HT-29 (cell line): ENCODE data around the gene TMEM205. TPM values are rescaled to one million over a fixed set of nuclear protein-coding genes. Genes with fewer than 3 reads are reported as not detected.
"Not testable (repeated sequence)": the region's sequence is repeated elsewhere in the genome, so short reads cannot be mapped to it uniquely, and the experiment has no call there.

Source experiments
- DNase-seq: peaks from one replicate; pipeline ENCODE4 v3.0.0-alpha.2; 2015; ENCODE audit warnings: low spot score
- total RNA-seq: library from RNA; depleted of rRNA; stranded (reverse); fragments of >200 nt; shearing (Covaris generic); gene quantifications from 2 replicates; pipeline ENCODE4 v1.2.3, GENCODE V29; 2014

The TMEM205 gene
- total RNA-seq, 1 experiment from 2014 or later: 97.3 TPM

DNA sequence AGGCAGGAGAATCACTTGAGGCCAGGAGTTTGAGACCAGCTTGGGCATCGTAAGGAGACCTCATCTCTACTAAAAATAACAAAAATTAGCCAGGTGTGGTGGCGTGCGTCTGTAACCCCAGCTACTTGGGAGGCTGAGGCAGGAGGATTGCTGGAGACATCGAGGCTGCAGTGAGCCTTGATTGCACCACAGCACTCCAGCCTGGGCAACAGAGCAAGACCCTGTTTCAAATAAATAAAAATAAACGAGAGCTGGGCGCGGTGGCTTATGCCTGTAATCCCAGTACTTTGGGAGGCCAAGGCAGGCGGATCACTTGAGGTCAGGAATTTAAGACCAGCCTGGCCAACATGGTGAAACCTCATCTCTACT, 6.0 kb downstream of the TMEM205 start:
- not testable (repeated sequence) for DNase-seq

DNA sequence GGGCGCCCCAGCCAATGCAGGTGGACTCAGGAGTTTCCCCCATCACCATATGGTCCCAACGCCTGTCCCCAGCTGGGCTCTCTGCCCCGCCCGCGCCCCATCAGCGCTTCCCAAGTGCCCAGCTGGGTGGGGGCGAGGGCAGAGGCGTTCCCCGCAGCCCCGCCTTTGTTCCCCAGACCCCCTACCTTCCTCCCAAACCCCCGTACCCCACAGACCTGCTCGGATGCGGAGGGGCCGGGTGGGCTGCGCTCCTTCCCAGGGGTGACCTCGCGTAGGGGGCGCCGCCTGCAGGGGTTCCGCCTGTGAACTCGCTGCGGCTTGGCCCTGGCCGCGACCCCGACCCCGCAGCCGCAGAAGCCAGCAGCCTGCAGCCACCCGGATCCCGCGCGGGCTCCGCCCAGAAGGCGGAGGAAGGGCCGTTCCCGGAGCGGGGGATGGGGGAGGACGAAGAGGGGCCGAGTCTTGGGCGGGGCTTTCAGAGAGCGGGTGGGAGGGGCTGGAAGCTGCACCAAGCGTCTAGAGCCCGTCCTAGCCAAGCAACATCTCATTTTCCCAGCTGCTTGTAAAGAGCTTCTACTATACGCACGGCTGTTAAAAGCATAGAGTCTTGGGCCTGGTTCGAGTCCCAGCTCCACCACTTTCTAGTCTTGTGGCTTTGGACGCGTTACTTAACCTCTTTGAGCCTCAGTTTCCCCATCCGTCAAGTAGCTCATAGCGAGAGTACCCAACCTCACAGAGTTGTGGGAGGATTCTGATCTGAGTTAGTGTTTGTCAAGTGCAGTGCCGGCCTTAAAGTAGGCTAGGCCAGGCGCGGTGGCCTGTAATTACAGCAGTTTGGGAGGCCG, 6.6 kb downstream of the TMEM205 start, which contains the start of gene RAB3D:
Gene RAB3D (minus strand): TSS at position 404 of the 845 bp plus-strand sequence. CDS start 2,258 bp downstream, outside the sequence.
- DNase-seq: peak; percentile 84

- DNase-seq: peak; percentile 7
Observed at GRCh38 chr19:11338569-11339253, 7.4 kb downstream of the TMEM205 start.

- no peak for DNase-seq
Observed at GRCh38 chr19:11338121-11338520, 7.9 kb downstream of the TMEM205 start.

DNA sequence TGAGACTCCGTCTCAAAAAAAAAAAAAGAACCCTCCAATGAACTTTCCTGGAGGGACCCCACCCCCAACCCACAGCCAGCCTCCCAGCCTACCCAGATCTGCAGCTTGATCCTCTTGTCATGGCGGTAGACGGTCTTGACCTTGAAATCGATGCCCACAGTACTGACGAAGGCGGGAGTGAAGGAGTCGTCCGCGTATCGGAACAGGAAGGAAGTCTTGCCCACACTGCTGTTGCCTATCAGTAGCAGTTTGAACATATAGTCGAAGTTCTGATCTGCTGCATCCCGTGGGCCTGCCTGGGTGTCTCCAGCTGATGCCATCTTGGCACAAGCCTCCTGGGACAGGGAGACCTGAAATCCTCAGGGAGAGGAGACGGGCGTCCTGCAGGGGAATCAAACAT, 9.0 kb downstream of the TMEM205 start:
- DNase-seq: no peak

DNA sequence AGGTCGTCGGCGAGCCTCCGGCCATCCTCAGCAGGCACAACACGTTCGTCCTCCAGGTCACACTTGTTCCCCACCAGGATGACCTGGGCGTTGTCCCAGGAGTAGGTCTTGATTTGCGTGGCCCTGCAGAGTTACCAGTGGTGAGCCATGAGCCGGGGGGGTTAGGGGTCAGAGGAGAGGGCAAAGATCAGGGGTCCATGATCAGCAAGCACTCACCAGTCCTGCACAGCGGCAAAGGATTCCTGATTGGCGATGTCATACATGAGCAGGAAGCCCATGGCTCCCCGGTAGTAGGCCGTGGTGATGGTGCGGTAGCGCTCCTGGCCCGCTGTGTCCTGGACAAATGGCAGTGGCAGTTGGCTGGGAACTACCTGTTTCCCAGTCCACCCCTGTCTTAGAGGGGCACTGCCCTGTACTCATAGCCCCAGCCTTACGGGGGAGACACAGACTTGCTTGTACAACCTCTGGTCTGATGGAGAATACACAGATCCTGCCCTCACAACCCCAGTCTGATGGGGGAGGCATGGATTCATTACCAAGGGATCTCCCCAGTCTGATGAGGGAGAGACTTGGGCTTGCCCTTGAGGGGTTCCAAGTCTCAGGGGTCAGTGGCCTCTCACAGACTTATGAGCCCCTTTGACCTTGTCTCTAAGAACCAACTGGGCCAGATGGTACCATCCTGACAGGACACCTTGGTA, 10.5 kb downstream of the TMEM205 start:
- DNase-seq: no peak

- peak; percentile 15 for DNase-seq
Observed at GRCh38 chr19:11333838-11334237, 12.2 kb downstream of the TMEM205 start.

DNA sequence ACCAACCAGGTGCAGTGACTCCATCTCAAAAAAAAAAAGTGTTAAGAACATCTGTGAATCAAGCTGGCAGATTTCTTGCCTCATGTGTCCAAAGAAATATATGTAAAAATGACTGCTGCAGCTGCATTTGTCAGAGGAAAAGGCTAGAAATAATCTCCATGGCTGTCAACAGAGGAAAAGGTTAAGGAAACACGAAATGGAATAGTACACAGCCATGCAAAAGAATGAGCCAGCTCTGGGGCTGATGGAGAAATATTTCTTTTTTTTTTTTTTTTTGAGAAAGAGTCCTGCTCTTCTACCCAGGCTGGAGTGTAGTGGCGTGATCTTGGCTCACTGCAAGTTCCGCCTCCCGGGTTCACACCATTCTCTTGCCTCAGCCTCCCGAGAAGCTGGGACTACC, 13.2 kb downstream of the TMEM205 start:
- no peak for DNase-seq

- no peak for DNase-seq
Observed at GRCh38 chr19:11331502-11331901, 14.6 kb downstream of the TMEM205 start.

GRCh38 chr19:11330127-11330526, 15.9 kb downstream of the TMEM205 start:
- no peak for DNase-seq

DNA sequence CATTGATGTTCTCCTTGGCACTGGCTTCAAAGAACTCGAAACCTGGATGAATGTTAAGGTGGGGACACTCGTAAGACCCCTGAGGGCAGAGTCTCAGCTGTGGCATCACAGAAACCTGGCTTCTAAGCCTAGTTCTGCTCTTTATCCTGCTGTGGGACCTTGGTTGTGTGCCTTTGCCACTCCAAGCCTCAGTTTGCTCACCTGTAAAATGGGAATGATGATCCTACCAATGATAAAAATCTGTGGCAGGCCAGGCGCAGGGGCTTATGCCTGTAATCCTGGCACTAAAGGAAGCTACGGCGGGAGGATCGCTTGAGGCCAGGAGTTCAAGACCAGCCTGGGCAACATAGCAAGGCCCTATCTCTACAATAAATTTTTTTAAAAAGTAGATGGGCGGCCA, 20.5 kb downstream of the TMEM205 start:
- DNase-seq: no peak

GRCh38 chr19:11324748-11325389, 21.2 kb downstream of the TMEM205 start:
- no peak for DNase-seq

GRCh38 chr19:11324079-11324661, 21.9 kb downstream of the TMEM205 start:
- DNase-seq: peak; percentile 65

- DNase-seq: no peak
Observed at GRCh38 chr19:11323601-11324078, 22.4 kb downstream of the TMEM205 start.

GRCh38 chr19:11322269-11323024, 23.6 kb downstream of the TMEM205 start:
- DNase-seq: no peak

DNA sequence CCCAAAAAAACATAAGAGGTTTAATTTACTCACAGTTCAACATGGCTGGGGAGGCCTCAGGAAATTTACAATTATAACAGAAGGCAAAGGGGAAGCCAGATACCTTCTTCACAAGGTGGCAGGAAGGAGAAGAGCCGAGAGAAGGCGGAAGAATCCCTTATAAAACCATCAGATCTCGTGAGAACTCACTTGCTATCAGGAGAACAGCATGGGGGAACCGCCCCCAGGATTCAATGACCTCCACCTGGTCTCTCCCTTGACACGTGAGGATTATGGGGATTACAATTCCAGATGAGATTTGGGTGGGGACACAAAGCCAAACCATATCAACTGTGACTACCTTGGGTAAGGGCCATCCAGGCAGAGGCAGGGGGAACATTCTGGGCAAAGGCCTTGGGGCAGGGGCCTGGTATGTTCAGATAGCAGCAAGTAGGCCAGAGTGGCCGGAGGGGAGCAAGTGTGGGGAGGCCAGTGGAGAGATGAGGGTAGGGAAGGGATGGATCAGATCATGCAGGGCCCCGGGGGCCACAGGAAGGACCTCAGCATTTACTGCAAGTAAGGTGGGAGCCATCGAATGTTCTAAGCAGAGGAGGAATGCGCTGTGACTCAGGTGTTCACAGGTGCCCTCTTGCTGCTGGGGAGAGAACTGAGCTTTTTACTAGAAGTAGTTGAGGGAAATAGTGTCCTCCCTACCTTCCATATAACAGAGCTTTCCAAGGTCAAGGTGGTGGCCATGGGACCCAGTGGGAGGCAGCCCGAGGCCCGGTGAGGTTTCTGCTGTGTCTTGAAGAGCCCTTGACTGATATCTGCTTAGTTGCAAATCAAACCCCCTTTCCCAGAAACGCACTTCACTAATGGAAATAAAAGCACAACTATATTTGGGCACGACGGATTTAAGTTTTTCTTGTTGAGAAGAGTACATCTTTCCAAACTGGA, 24.6 kb downstream of the TMEM205 start:
- no peak for DNase-seq

DNA sequence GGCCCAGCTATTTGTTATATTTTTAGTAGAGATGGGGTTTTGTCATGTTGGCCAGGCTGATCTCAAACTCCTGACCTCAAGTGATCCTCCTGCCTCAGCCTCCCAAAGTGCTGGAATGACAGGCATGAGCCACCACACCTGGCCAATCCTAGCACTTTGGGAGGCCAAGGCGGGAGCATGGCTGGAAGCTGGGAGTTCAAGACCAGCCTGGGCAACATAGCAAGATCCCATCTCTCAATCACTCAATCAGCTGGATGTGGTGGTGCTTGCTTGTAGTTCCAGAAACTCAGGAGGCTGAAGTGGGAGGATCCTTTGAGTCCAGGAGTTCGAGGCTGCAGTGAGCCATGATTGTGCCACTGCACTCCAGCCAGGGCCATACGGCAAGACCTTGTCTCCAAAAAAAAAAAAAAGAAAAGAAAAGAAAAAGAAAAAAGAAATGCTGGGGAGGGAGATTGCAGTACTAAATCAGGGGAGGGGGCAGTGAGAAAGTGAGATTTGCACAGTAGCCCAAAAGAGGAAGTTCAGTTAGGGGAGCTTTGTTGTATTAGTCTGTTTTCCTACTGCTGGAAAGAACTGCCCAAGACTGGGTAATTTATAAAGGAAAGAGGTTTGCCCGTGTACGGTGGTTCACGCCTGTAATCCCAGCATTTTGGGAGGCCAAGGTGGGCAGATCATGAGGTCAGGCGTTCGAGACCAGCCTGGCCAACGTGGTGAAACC, 25.6 kb downstream of the TMEM205 start:
- not testable (repeated sequence) for DNase-seq

- no peak for DNase-seq
Observed at GRCh38 chr19:11306337-11306736, 39.7 kb downstream of the TMEM205 start.

DNA sequence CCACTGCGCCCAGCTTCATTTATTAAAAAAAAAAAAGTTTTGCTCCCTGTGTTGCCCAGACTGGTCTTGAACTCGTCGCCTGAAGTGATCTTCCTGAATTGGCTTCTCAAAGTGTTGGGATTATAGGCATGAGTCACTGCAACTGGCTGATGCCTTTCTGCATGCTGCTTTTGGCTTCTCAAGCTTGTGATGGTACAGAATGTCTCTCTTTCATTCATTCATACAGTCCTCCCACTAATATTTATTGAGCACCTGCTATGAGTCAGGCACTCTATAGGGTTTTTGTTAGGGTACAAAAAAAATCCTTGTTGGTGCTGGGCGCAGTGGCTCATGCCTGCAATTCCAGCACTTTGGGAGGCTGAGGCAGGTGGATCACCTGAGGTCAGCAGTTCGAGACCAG, 41.1 kb downstream of the TMEM205 start:
- no peak for DNase-seq
